T-helper 2 cell treated with Interferon-gamma antibody and Interleukin-4, amounts not matched to agents 100 ng/mL and 5 ng/mL, for 36 hours (primary cell): Measurements from ENCODE around the gene ILDR1. TPM values are rescaled to one million over a fixed set of nuclear protein-coding genes. Genes with fewer than 3 reads are reported as not detected.

Experiments
- intact Hi-C: fragments of 100-400 bp; cut with micrococcal nuclease; formaldehyde crosslinking; loops from one replicate; pipeline ENCODE4 v1.15.1; 2023
- total RNA-seq: library from RNA; stranded (reverse); gene quantifications from 2 replicates; pipeline ENCODE4 v1.2.3, GENCODE V29; 2022

The ILDR1 gene
- total RNA-seq, 1 donor from 2014 or later = 0.43 TPM

DNA sequence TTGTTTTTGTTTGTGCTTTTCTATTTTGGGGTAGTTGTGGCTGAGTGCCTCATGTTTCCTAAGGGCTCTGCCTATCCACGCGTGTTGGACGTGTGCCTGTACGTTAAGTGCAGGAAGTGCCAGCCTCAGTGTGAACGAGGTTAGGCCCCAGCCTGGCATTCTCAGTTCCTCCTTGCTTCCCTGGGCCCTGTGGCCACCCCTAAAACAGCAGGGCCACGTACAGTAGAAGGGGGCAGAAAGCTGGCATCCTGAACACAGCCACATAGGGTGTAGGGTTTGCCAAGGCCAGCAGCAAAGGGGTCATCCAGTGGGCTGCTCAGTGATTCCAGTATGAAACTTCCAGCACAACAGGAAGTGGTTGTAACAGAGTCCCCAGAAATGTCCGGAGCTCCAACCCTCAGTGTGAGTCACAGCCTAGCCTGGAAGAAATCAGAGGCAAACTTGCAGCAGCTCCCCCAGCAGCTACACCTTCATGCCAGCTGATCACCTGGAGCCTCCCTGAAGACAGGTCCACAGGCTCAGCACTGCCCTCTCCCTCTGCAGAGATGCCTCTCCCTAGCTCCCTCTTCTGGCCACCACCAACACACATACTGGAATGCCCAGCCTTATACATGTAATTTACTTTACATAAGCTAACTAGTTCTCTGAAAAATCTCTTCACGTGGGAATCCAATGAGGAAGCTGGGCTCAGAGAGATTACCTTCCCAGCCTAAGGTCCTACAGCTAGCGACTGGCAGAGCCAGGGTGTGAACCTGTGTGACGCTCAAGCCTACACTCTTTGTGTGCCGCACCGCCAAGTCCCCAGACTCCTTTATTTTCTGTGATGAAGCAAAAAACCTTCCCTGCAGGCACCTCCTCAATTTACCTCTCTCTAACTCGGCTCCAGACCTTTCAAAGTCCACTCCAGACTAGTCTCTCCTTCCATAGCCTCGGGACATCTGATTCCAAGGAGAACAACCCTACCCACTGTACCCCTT, 26.6 kb downstream of the ILDR1 start:
- intact Hi-C loops = no loop called here

DNA sequence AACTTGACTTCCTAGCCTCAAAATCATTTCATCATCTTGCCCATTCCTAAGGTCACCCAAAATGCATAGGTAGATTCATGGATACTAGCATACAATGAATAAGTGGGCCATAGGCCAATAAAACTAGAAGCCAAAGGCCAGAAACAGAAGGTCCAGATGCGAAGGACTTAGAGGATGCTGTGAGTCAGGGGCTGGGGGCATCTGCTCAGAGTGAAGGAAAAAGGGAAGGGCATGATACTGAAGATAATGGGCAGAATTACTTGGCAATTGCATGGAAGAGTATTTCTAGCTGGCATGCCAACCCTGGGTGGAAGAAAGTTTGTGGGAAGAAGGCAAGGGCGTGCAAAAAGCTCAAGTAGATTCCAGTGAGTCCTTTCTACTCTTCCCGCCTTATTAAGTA, 27.5 kb downstream of the ILDR1 start:
- intact Hi-C loops = no loop called here

DNA sequence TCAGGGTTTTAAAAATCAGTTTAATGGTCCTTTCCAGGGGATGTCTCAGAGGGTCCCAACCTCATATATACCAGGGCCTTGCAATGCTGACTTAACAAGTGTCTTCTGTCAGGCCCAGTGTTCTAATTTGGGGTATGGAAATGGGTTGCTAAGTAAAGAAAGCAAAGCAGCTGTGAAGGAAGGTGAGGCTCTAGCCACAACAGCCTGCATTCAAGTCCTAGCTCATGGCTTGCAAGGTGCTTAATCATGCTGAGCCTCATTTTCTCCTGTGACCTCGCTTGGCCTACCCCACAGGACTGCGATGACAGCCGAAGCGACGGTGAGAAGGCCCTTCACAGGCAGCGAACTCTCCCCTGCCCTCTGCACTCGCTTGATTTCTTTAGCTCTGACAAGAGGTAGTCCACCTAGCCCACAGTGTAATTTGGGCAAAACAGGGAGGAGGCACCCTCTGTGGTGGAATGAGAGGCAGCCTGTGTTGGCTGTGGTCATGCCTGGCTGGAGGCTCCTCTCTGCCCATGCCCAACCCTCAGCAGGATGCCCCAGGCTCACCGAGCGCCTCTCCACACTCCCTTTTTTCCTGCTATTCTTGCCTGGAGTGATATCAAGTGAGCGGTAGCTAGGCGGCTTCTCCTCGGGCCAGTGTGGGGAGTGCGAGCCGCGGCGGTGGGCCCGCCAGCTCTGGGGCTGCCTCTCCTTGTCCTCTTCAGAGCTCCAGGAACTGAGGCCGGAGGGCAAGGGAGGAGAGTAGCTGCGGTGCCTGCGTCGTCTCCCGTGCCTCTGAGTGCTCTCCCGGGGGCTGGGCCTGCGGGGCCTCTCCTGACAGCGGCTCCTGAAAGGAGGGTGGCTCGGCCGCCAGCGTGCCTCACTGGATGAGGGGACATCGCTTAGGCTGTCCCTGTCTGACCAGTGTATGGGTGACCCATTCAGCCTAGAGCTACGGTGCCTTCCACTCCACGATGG, 29.2 kb downstream of the ILDR1 start:
- intact Hi-C loops = no loop called here

DNA sequence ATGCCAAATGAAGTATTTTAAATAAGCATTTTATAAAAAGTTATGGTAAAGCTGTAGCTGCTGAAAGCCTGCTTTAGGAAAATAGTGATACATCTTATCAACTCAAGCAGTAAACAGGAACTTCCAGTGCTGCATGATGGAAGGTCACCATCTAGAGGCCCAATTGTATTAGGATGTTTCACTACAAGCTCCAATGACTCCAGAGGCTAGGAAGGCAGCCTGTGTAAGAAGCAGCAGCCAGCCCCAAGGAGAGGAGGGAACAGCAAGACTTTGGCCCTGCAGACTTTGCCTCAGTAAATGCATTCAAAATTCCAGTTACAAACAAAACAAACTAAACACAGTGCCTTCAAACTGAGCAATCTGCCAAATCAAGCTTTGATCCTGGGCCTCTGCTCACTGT, 32.1 kb downstream of the ILDR1 start:
- intact Hi-C loops = loop anchor here (10.0 kb wide), 1 partner anchor 445 kb away; the partner anchor contains the start of gene POLQ

DNA sequence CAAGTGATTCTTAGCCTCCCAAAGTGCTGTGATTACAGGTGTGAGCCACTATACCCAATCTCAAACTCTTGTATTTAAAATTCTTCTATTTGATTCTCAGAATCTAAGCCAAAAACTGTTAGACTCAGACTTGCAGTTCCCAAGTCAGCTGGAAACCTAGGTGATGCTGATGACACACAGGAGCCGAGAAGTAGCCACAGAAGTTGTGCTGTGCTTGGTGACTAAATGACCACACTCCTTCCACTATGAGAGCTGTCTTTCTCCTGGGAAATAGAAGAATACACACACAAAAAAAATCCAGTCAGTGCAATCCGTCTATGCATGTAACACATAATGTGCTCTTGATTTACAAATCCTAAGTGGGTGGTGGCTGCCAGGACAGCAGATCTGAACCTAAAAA, 33.9 kb downstream of the ILDR1 start:
- intact Hi-C loops = loop anchor here (10.0 kb wide), 1 partner anchor 443 kb away; the partner anchor contains the start of gene POLQ

DNA sequence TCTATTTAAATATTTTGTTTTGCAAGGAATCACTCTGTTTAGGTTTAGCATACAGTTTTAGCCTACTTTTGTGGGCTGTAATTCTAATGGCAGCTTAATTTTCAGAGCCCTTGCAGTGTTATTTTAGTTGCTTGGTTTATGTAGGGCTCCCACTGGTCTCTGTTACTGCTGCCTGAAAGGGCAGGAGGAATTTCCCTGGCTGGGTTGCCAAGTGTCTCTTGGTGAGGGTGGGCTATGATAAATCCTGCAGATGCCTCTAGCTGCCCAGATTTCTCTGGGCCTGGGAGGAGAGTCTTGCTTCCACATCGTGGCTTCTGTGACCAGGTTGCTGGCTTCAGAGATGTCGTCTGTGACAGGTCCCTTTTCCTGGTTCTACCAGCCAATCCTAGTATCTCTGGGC, 36.2 kb downstream of the ILDR1 start:
- intact Hi-C loops = loop anchor here (10.0 kb wide), 1 partner anchor 441 kb away; the partner anchor contains the start of gene POLQ

DNA sequence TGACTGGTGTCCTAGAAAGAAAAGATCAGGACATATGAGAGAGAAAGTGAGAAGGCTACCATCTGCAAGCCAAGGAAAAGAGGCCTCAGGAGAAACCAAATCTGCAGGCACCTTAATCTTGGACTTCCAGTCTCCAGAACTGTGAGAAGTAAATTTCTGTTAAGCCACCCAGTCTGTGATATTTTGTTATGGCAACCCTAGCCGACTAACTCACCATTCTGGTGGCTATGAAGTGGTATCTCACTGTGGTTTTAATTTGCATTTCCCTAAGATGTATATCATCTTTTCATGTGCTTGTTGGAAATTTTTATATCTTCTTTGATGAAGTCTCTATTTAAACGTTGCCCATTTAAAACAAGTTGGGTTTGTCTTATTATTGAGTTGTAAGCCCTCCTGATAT, 40.6 kb downstream of the ILDR1 start:
- intact Hi-C loops = loop anchor here (10.0 kb wide), 1 partner anchor 437 kb away; the partner anchor contains the start of gene POLQ

DNA sequence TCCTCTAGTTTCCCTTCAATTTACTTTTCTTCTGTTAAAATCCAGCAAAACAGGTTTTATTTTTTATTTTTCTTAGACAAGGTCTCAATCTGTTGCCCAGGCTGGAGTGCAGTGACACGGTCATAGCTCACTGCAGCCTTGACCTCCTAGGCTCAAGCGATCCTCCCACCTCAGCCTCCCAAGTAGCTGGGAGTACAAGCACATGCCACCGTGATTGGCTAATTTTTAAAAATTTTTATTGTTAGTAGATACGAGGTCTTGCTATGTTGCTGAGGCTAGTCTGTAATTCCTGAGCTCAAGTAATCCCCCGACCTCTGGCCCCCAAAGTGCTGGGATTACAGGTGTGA, 41.6 kb downstream of the ILDR1 start:
- intact Hi-C loops = loop anchor here (10.0 kb wide), 1 partner anchor 436 kb away; the partner anchor contains the start of gene POLQ

DNA sequence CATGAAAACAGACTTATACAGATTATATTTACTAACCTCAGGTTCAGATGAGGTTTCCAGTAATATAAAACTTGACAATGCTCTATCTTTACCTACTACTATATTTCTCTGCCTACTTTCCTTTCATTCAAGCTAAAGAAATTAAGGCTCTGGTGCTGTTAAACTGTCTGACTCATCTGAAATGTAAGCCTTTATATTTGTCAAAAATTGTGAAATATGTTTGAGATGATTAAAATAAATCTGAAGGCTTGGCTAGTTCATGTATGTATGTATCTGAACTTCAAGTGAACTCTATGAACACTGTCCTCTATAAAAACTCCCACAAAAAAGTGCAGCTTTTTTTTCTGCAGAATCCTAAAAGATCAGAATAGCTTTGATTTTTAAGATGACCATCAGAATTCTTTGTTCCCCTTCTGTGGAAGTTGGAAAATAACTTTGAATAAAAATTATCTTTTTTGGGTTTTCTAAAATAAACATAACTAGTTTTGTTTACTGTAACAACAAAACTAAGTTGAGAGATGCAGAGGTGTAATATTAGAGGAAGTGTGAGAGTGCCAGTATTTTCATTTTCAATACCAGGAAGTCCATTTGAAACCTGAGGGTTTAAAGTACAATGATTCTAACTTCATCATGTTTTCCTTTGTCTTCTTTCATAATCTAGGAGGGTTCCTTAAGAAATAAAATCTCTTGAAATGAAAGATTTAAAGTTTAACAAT, 42.2 kb downstream of the ILDR1 start:
- intact Hi-C loops = loop anchor here (10.0 kb wide), 1 partner anchor 435 kb away; the partner anchor contains the start of gene POLQ

DNA sequence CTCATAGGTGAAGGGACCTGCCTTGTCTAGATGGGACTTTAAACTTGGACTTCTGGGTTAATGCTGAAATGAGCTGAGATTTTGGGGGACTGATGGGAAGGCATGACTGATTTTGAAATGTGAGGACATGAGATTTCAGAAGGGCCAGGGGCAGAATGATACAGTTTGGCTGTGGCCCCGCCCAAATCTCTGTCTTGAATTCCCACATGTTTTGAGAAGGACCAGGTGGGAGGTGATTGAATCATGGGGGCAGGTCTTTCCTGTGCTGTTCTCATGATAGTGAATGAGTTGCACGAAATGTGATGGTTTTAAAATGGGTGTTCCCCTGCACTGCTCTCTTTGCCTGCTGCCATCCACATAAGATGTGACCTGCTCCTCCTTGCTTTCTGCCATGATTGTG, 42.8 kb downstream of the ILDR1 start:
- intact Hi-C loops = no loop called here

DNA sequence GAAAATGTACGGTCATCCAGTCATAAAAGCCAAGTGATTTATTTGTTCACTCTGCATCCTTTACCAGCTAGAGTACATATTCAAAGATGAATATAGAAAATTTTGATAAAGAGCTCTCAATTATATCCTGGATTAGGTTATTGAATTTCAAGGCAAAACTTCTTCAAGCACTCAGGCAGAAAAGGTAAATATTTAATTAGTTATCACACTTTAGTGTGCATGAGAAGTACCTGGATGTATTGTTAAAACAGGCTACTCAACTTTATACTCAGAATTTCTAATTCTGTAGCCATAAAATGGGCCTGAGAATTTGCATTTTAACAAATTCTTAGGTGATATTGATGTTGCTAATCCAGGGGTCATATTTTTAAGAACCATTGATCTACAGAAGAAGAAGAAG, 45.3 kb downstream of the ILDR1 start:
- intact Hi-C loops = no loop called here

DNA sequence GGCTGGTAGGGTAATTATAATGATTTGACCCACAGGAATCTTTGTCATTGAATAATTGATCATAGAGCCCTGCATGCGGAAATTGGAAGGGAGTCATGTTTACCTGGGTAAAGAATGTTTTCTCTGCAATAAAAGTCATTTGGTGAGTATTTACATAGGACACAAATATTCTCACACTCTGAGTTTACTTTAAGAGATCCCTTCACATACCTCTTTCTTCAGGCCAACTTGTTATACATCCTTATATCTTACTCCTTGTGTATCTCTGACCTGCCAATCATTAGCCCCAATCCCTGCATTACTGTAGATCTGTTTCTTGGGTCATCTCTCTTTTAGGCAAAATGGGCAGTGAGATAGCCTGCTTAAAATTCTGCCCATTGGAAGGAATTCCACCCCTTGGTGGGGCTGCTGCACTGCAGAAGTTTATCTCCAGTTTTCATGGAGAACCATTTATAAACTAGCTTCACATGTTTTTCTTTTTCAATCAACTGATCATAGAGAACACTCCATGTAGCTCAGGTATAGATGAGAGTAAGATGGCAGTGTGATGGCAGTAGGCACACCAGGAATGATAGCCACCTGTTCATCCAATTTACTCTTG, 46.2 kb downstream of the ILDR1 start:
- intact Hi-C loops = no loop called here

DNA sequence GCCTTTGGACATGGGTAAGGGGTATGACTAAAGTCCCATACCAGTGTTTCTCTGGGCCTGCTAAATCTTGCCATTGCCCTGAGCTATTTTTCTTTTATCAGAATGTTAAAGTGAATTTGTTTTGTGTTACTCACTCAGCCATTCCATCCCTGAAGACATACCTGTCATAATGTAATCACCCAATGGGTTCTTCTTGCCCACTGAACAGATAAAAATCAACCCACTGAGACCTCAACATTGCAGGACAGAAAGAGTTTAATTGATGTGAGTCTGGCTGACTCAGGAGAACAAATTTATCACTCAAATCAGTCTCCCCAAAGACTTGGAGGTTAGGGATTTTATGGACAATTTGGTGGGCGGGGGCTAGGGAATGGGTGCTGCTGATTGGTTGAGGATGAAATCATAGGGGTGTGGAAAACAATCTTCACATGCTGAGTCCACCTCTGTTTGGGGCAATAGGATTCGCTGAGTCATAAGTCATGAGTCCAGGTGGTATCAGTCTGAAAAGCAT, 47.4 kb downstream of the ILDR1 start:
- intact Hi-C loops = no loop called here

DNA sequence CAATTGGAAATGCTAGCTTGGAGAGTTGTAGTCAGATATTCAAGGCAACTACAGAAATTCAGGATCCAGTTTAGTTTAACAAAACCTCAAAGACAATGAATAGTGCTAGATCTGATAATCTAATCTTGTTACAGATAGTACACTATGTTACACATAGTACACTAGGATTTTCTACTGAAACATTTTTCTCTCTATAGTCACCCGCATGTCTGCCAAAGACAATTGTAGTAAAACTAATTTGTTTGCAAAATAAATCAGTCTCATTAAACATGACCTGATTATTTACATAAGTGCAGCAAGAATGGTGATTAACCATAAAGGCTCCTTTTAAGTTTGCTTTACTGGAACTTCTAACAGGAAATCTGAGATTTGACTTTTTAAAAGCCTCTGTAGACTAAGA, 52.0 kb downstream of the ILDR1 start:
- intact Hi-C loops = no loop called here

DNA sequence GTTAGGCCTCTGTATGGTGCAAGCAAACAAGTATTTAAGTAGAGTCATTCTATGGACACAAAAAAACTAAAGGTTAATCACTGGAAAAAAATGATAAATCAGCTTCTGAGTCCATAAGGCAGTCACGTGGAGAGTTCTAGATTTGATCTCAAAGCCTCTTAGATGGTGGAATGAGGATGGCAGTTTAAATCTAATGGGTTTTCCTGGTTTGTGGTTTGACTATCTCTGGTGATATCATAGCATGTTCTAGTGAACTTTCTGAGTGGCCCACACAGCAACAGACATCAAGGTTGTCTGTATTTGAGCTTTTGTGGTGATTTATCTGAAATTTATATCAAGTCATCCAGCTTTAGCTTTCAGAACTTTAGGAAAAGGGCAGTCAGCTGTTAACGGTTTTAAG, 52.4 kb downstream of the ILDR1 start:
- intact Hi-C loops = no loop called here

DNA sequence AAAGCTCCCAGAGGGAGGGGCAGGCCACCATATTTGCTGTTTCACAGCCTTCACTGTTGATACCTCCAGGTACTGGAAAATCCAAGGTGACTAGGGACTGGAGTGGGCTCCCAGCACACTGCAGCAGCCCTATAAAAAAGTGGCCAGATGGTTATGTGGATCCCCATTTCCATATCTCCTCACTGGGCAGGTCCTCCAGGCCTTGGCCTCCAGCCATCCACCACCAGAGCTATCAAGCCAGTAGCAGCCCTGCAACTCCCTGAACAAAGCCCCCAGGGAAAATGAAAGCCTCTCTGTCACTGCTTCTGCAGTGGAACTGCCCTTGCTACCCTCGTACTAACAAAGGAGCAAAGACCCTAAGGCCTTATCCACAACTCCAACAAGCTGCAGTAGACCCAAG, 58.4 kb downstream of the ILDR1 start:
- intact Hi-C loops = no loop called here

DNA sequence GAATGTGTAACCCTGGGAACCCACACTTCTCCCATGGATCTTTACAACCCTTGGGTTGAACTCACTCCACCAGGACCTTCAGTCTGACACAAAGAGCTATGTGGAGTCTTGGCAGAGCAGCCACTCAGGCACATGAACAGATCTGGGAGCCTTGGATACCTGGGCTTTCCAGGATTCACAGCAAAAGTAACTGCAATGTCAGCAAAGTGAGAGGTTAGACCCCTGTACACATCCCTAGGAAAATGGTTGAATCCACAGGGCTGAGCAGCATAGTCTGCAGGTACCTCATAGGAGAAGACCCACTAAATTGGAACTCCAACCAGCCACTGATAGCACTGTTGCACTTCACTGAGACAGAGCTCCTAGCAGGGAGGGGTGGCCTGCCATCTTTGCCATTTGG, 59.6 kb downstream of the ILDR1 start:
- intact Hi-C loops = no loop called here

DNA sequence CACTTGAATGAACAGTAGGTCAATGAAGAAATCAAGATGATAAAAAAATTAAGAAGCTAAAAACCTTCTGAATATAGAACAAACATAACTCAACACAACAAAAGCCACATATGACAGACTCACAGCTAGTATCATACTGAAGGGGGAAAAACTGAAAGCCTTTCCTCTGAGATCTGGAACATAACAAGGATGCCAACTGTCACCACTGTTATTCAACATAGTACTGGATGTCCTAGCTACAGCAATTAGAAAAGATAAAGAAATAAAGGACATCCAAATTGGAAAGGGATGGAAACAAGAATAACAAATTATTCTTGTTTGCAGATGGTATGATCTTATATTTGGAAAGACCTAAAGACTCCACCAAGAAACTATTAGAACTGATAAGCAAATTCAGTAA, 60.8 kb downstream of the ILDR1 start:
- intact Hi-C loops = no loop called here

DNA sequence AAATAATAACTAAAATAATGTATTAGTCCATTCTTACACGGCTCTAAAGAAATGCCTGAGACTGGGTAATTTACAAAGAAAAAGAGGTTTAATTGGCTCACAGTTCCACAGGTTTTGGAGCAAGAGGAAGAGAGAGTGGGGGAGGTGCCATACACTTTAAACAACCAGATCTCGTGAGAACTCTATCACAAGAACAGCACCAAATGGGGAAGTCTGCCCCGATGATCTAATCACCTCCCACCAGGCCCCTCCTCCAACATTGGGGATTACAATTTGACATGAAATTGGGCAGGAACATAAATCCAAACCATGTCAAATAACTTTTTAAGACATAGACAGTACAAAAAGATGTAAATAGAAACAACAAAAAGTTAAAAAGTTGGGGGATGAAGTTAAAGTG, 63.2 kb downstream of the ILDR1 start:
- intact Hi-C loops = no loop called here

DNA sequence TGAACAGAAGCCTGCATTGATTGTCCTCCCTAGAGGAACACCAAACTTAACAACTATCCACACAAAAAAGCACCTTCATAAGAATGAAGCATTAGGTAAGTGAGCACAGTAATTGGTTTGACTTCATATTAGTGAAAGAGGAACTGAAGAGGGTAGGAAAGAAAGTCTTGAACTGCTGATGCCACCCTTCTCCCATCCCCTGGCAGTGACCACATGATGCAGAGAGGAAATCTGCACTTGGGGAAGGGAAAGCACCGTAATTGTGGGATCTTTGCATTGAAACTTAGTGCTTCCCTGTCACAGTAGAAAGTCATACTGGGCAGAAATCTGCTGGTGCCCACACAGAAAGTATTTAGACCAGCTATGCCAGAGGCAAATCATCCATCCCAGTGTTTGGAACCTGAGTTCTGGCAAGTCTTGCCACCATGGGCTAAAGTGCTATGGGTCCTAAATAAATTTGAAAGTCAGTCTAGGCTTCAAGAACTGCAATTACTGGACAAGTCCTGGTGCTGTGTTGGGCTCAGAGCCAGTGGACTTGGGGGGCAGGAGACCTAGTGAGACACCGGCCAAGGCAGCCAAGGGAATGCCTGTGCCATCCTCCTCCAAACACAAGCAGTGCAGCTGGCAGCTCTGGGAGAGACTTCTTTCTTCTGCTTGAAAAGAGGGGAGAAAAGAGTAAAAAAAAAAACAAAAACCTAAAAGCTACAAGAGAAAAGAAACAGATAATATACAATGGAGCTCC, 64.2 kb downstream of the ILDR1 start:
- intact Hi-C loops = no loop called here
